NCI-H2107 (cell line): Measurements from ENCODE around the gene SAE1.

ENCODE experiments used
- DNase-seq: peaks from one replicate; lab custom pipeline; 2025; lab: John Stamatoyannopoulos, UW

The SAE1 gene

GRCh38 chr19:47161876-47162489 is 31.3 kb downstream of the SAE1 start:
- no peak for DNase-seq

- no peak for DNase-seq
These were observed 37.4 kb downstream of the SAE1 start for GRCh38 chr19:47168065-47168464.

GRCh38 chr19:47172666-47173455 is 42.2 kb downstream of the SAE1 start:
- no peak for DNase-seq

- DNase-seq = no peak
These were observed 45.5 kb downstream of the SAE1 start for GRCh38 chr19:47176071-47176626.

GRCh38 chr19:47176627-47177090 is 46.0 kb downstream of the SAE1 start:
- no peak for DNase-seq

DNA sequence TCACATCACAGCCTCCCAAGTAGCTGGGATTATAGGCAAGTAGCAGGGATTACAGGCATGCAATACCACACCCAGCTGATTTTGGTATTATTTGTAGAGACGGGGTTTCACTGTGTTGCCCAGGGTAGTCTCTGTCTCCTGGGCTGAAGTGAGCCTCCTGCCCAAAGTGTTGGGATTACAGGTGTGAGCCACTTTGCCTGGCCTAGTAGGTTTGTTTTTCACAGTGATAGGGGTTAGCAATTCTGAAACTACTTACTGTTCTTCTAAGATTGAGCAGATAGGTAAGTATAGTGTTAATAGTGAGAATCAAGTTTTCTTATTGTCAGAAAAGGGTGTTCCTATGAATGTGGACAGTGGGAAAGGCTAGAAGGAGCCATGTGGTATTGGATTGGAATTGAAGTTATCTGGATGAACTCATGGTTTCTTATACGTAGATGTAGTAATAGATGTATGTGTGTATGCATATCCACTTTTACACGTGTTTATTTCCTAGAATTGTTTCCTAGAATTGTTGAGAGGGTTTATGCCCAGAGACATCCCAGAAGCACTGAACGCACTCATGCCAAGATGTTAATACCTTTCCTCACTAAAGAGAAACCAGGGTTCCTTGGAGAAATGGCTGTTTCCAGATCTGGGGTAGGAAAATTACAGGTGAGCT is 49.1 kb downstream of the SAE1 start:
- DNase-seq = no peak

DNA sequence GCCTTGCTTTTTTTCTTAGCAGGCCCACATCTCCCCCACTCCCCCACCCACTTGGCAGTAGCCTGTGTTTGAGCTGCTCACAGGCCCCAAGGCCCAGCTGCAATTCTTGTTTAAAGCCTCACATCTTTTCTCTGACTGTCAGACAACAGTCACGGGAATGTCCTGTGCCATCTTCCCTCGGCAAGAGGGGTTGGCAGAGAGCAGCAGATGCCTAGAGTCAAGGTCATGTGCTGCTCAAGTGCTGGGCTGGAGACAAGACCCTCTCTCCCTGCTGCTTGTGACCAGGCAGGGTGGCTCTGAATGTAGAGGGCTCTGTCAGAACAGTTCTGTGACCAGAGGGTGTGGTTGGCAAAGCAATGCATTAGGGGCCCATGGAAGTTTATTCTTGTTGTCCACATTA is 53.0 kb downstream of the SAE1 start:
- no peak for DNase-seq

GRCh38 chr19:47186446-47187334 is 56.1 kb downstream of the SAE1 start:
- no peak for DNase-seq

DNA sequence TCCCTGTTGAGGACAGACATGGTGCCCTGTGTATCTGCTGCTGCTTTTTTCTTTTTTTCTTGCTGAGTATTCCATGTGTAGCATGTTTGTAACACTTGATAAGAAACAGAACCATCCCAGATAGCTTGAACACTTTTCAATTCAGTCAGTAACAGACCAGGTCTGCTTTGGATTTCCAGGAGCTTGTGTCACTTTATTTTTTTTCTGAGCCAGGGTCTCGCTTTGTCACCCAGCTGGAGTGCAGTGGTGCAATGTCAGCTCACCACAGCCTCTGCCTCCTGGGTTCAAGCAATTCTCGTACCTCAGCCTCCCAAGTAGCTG is 56.7 kb downstream of the SAE1 start:
- no peak for DNase-seq

- no peak for DNase-seq
These were observed 57.2 kb downstream of the SAE1 start for GRCh38 chr19:47187797-47188196.

DNA sequence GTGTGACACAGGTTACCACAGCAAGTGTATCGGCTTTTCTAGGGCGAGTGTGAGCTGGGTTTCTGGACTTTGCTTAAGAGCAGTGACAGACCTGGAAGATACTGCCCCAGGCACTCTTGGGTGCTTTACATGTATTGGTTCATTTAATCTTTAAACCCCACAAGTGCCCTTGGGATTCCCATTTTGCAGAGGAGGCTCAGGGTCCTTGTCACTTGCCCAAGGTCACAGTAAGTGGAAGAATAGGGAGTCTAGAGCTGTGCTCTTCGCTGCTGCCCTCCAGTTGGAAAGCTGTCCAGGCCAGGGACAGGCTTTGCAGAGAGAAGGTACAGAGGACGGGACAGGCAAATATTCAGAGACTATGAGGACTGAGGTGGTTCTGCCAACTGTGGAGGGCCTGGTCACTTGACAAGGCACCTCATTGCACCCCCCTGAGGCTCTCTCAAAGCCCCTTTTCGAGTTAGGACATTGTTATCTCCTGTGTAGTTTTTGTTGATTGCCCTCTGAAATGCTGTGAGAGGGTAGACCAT is 57.9 kb downstream of the SAE1 start:
- no peak for DNase-seq

GRCh38 chr19:47190167-47190727 is 59.6 kb downstream of the SAE1 start:
- DNase-seq = no peak

DNA sequence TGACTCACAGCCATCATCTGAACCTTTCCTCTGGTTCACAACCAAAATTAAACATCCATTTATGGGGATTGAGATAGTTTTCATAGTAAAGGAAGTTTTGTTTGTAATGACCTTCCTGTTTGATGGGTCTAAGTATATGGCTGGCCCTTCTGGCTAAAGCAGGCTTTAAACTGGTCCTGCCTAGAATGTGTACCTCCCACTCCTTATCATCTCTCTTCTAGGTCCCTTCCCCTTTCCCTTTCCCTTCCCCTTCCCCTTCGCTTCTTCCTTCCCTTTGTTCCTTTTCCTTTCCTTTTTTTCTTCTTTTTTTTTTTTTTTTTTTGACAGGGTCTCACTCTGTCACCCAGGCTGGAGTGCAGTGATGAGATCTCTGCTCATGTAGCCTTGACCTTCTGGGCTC is 64.8 kb downstream of the SAE1 start:
- no peak for DNase-seq

- DNase-seq = no peak
These were observed 66.5 kb downstream of the SAE1 start for GRCh38 chr19:47197141-47197540.

DNA sequence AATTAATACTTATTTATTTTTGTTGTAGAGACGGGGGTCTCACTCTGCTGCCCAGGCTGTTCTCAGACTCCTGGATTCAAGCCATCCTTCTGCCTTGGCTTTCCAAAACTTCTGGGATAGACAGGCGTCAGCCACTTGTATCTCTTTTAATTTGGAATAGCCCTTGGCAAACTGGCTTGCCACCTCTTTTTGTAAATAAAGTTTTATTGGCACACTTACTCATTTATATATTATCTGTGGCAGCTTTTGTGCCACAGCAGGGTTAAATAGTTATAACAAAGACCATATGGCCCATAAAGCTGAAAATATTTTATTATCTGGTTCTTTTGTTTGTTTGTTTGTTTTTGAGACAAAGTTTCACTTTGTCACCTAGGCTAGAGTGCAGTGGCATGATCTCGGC is 69.9 kb downstream of the SAE1 start:
- DNase-seq = no peak

- DNase-seq = no peak
These were observed 72.6 kb downstream of the SAE1 start for GRCh38 chr19:47203254-47203653.

DNA sequence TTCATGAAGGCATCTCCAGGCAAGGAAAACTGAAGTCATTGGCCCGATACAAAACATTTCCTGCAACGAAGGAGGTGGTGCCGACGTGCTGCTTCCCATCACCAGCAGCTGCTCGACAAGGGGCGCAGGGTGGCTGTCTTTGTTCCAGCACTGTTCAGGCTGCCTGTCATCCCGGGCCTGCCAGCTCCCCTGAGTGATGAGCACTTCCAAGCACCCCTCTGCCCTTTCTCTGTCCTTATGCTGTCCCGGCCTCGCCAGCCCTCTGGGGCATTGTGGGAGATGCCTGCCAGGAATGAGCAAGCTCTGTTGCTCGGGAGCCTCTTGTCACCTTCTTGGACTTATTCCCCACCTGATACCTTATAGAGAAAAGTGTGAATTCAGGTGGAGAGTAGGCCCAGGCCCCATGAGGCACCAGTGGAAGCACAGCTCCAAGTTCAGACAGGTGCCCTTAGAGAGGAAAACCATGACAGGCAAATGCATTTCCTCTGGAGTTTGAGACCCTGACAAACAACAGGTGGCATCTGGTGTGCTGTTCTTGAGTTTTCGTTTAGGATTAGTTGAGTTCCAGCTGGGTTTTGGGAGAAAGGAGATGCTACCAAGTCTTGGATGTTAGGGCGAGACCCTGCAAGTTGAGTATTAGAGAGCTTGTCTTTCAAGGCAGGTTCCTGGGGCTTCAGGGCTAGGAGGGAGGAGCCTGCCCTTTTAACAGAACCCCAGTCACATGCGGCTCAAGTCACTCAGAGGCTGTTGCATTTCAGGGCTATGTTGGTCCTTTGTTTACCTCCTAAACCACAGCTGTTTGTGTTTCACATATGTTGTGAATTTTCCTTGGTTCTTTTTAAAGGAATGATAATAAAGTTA is 78.9 kb downstream of the SAE1 start:
- DNase-seq = no peak

DNA sequence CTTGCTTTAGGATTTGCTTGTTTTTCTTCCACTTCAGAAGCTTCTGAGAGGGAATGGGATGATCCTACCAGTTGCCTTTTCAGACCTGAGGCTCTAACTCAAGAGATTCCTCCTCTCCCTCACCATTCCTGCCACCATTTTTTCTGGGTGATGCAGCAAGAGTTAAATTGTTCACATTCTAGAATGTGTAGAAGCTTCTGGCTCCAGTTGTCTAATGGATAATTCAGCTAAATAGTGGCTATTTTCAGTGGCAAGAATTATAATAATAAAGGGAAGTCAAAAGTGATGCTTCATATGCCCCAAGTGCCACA is 79.5 kb downstream of the SAE1 start:
- DNase-seq = no peak

GRCh38 chr19:47210689-47211316 is 80.2 kb downstream of the SAE1 start:
- DNase-seq = peak; percentile 26

GRCh38 chr19:47215581-47215980 is 84.9 kb downstream of the SAE1 start:
- DNase-seq = no peak
